ENCODE data around the gene TRIM10. TPM values are rescaled to one million over a fixed set of nuclear protein-coding genes. Genes with fewer than 3 reads are reported as not detected.

TRIM10 gene
- total RNA-seq, 3 donors from 2014 or later (not counting 1 experiment from before 2014, with no cell fraction given) = not detected

DNA sequence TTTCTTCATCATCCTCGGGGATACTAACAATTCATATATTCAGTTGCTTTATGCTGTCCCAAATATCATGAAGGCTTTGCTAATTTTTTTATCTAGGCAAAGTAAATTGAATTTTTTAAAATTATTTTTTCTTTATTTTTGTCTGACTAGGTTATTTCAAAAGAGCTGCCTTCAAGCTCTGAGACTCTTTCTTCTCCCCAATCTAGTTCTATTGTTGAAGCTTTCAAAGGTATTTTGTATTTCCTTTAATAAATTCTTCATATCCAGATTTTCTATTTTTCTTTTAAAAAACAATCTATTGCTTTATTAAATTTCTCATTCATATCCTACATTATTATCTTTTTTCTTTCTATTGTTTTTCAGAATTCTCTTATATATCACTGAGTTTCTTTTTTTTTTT is 19.1 kb upstream of the TRIM10 start:
- Histone ChIP-seq H3K36me3 (ENCODE audit: control insufficient read depth, insufficient read depth, low read length) (peaks cover 11% of the 10 kb centered on the region), H3K9me3 (ENCODE audit: control insufficient read depth, insufficient read depth, low read length) (no peaks in the 10 kb centered on the region), H3K27ac (ENCODE audit: low read length) (no peak overlapping the region), H3K27me3 (ENCODE audit: control insufficient read depth, insufficient read depth, low read length) (peaks cover 12% of the 10 kb centered on the region), H3K4me1 (ENCODE audit: control insufficient read depth, insufficient read depth, low read length) (no peaks in the 10 kb centered on the region), H3K4me3 (ENCODE audit: low read length) (no peak overlapping the region)
- WGBS (ENCODE audit: insufficient coverage) = no CpG with 5 or more reads among the region's 1 CpG
- no peak for ATAC-seq
- TF ChIP-seq, protein P1, sequence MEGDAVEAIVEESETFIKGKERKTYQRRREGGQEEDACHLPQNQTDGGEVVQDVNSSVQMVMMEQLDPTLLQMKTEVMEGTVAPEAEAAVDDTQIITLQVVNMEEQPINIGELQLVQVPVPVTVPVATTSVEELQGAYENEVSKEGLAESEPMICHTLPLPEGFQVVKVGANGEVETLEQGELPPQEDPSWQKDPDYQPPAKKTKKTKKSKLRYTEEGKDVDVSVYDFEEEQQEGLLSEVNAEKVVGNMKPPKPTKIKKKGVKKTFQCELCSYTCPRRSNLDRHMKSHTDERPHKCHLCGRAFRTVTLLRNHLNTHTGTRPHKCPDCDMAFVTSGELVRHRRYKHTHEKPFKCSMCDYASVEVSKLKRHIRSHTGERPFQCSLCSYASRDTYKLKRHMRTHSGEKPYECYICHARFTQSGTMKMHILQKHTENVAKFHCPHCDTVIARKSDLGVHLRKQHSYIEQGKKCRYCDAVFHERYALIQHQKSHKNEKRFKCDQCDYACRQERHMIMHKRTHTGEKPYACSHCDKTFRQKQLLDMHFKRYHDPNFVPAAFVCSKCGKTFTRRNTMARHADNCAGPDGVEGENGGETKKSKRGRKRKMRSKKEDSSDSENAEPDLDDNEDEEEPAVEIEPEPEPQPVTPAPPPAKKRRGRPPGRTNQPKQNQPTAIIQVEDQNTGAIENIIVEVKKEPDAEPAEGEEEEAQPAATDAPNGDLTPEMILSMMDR (IDR thresholded peaks at IDR 0.05) = no peak
- DNase-seq = no peak
- peaks cover 17% of the 10 kb centered on the region for H3K36me3 Mint-ChIP-seq
- H3K9me3 Mint-ChIP-seq = peaks cover 2% of the 10 kb centered on the region in 2 donors
- H3K4me1 Mint-ChIP-seq = peaks cover 0 to 6% of the 10 kb centered on the region in 2 donors
- intact Hi-C loops (cut with micrococcal nuclease) = no loop called here
- no peak overlapping the region for H3K4me3 Mint-ChIP-seq
- no peak overlapping the region for H3K27ac Mint-ChIP-seq
- peaks cover 22 to 44% of the 10 kb centered on the region in 2 donors for H3K27me3 Mint-ChIP-seq (ENCODE audit: low read depth in 2 of 2)

DNA sequence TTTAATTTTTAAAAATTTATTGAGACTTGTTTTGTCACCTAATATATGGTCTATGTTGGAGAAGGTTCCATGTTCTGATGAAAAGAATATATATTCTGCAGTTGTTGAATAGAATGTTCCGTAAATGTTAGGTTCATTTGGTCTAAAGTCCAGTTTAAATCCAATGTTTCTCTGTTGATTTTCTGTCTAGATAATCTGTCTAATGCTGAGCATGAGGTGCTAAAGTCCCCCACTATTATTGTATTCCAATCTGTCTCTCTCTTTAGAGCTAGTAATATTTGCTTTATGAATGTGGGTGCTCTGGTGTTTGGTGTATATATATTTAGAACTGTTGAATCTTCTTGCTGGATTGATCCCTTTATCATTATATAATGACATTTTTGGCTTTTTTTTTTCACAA is 17.8 kb upstream of the TRIM10 start:
- H3K27ac Mint-ChIP-seq = no peak overlapping the region
- intact Hi-C loops (cut with micrococcal nuclease) = no loop called here
- H3K9me3 ChIP-seq (ENCODE audit: control insufficient read depth, insufficient read depth, low read length) = no peaks in the 10 kb centered on the region
- peaks cover 12% of the 10 kb centered on the region for H3K27me3 ChIP-seq (ENCODE audit: control insufficient read depth, insufficient read depth, low read length)
- H3K27me3 Mint-ChIP-seq (ENCODE audit: low read depth in 2 of 2) = peaks cover 24 to 51% of the 10 kb centered on the region in 2 donors
- H3K36me3 ChIP-seq (ENCODE audit: control insufficient read depth, insufficient read depth, low read length) = no peaks in the 10 kb centered on the region
- no peaks in the 10 kb centered on the region for H3K4me1 Mint-ChIP-seq
- DNase-seq (no peak), ATAC-seq (no peak)
- WGBS (ENCODE audit: insufficient coverage) = 90% methylated on average over 1 of the region's 1 CpG
- TF ChIP-seq, protein P1 (IDR thresholded peaks at IDR 0.05) = no peak
- no peak overlapping the region for H3K4me3 ChIP-seq (ENCODE audit: low read length)
- peaks cover 2% of the 10 kb centered on the region in 2 donors for H3K9me3 Mint-ChIP-seq
- H3K4me1 ChIP-seq (ENCODE audit: control insufficient read depth, insufficient read depth, low read length) = no peaks in the 10 kb centered on the region
- H3K4me3 Mint-ChIP-seq = no peak overlapping the region
- no peak overlapping the region for H3K27ac ChIP-seq (ENCODE audit: low read length)
- peaks cover 11% of the 10 kb centered on the region for H3K36me3 Mint-ChIP-seq

DNA sequence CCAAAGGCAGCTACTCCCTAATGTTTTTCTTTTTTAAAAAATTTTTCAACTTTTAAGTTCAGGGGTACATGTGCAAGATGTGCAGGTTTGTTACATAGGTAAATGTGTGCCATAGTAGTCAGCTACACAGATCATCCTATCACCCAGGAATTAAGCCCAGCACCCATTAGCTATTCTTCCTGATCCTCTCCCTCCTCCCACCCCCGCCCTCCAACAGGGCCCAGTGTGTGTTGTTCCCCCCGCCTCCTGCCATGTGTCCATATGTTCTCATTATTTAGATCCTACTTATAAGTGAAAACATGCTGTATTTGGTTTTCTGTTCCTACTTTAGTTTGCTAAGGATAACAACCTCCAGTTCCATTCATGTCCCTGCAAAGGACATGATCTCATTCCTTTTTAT is 14.8 kb upstream of the TRIM10 start:
- Mint-ChIP-seq H3K27ac (no peak overlapping the region), H3K27me3 (ENCODE audit: low read depth in 2 of 2) (peaks cover 40 to 68% of the 10 kb centered on the region in 2 donors), H3K4me1 (peaks cover 0 to 6% of the 10 kb centered on the region in 2 donors), H3K4me3 (no peak overlapping the region), H3K36me3 (peaks cover 11% of the 10 kb centered on the region), H3K9me3 (peaks cover 2% of the 10 kb centered on the region in 2 donors)
- TF ChIP-seq, protein P1 (IDR thresholded peaks at IDR 0.05) = no peak
- ATAC-seq = no peak
- DNase-seq = no peak
- H3K27ac ChIP-seq (ENCODE audit: low read length) = no peak overlapping the region
- 100% methylated on average over 1 of the region's 2 CpGs for WGBS (ENCODE audit: insufficient coverage)
- H3K36me3 ChIP-seq (ENCODE audit: control insufficient read depth, insufficient read depth, low read length) = no peaks in the 10 kb centered on the region
- peaks cover 27% of the 10 kb centered on the region for H3K27me3 ChIP-seq (ENCODE audit: control insufficient read depth, insufficient read depth, low read length)
- no peaks in the 10 kb centered on the region for H3K9me3 ChIP-seq (ENCODE audit: control insufficient read depth, insufficient read depth, low read length)
- intact Hi-C loops (cut with micrococcal nuclease) = no loop called here
- peaks cover 11% of the 10 kb centered on the region for H3K4me1 ChIP-seq (ENCODE audit: control insufficient read depth, insufficient read depth, low read length)
- H3K4me3 ChIP-seq (ENCODE audit: low read length) = no peak overlapping the region

DNA sequence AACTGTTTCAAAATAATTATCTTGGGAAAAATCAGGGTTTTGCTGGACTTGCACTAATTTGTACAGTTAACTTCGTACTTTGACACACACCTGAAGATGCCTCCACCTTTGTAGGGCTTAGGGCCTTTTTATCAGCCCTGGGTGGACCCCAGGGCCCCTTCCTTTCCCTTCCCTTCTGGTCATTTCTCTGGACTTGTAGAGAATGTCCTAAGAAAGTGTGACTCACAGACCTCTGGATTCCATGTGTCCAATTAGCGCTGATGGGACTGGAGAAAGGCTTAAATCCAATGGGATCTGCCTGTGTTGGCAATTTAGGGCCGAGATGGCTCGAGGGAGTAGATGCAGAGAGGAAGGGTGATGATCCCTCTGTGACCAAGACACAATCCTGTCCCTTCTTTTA is 11.7 kb upstream of the TRIM10 start:
- intact Hi-C loops (cut with micrococcal nuclease) = no loop called here
- Histone ChIP-seq H3K4me1 (ENCODE audit: control insufficient read depth, insufficient read depth, low read length) (peaks cover 11% of the 10 kb centered on the region), H3K27me3 (ENCODE audit: control insufficient read depth, insufficient read depth, low read length) (peaks cover 28% of the 10 kb centered on the region), H3K36me3 (ENCODE audit: control insufficient read depth, insufficient read depth, low read length) (no peaks in the 10 kb centered on the region), H3K4me3 (ENCODE audit: low read length) (no peak overlapping the region), H3K9me3 (ENCODE audit: control insufficient read depth, insufficient read depth, low read length) (no peaks in the 10 kb centered on the region), H3K27ac (ENCODE audit: low read length) (no peak overlapping the region)
- whole genome bisulfite sequencing (ENCODE audit: insufficient coverage) = 93% methylated on average over 4 of the region's 4 CpGs
- DNase-seq (no peak), ATAC-seq (no peak)
- no peaks in the 10 kb centered on the region for H3K36me3 Mint-ChIP-seq
- TF ChIP-seq, protein P1 (IDR thresholded peaks at IDR 0.05) = no peak
- H3K4me3 Mint-ChIP-seq = no peak overlapping the region
- no peak overlapping the region for H3K27ac Mint-ChIP-seq
- no peaks in the 10 kb centered on the region for H3K9me3 Mint-ChIP-seq
- peaks cover 0 to 6% of the 10 kb centered on the region in 2 donors for H3K4me1 Mint-ChIP-seq
- H3K27me3 Mint-ChIP-seq (ENCODE audit: low read depth in 2 of 2) = peaks cover 44 to 78% of the 10 kb centered on the region in 2 donors
